ENCODE results near the gene SMIM21. TPM values are rescaled to one million over a fixed set of nuclear protein-coding genes. Genes with fewer than 3 reads are reported as not detected.

Gene SMIM21
- total RNA-seq, 1 donor from 2014 or later: not detected

GRCh38 chr18:75365254-75365629 lies 62.3 kb downstream of the SMIM21 start:
- Mint-ChIP-seq H3K4me1 (ENCODE audit: unreplicated experiment) (peaks cover 9% of the 10 kb centered on the region), H3K9me3 (no peaks in the 10 kb centered on the region), H3K27ac (no peak overlapping the region), H3K27me3 (no peaks in the 10 kb centered on the region), H3K36me3 (no peaks in the 10 kb centered on the region), H3K4me3 (no peak overlapping the region)
- TF ChIP-seq CTCF (conservative IDR thresholded peaks at IDR 0.05): no peak
- no peak for DNase-seq (ENCODE audit: extremely low spot score, unreplicated experiment)

DNA sequence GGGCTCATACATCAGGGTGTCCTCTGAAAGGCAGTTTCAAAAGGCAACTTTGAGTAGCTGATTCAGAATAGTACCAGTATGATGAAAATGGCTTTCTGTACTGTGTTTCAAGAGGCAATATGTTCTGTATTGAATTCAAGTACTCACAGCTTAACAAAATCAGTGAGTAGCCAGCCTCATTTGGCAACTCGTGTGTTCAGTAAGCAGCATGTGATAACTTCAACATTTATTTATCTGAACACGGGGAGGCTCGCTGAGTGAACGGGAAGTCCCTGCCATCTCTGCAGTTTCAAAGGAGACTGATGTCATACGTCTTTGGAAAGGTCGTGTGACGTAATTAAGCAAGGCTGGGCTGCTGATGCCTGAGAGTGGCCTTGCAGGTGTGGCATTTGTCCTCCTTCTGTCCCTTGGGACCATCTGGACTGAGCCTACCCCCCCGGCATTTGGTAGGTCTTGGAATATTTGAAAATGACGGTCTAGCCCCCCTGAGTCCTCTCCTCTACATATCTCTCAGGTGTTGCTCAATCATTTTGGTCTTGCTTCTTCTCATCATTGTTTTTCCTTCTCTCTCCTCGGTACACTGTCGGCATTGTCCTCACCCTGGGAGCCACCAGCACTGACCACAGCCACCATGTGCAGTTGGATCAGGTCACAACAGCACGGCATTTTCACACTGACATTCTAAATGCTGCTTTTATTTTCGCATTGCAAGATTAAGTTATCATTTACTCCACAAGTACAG lies 62.8 kb downstream of the SMIM21 start:
- Mint-ChIP-seq H3K27ac (no peak overlapping the region), H3K27me3 (peaks cover 1% of the 10 kb centered on the region), H3K36me3 (peaks cover under 1% of the 10 kb centered on the region), H3K4me1 (ENCODE audit: unreplicated experiment) (peaks cover 9% of the 10 kb centered on the region), H3K4me3 (no peak overlapping the region), H3K9me3 (peaks cover under 1% of the 10 kb centered on the region)
- no peak for DNase-seq (ENCODE audit: extremely low spot score, unreplicated experiment)
- TF ChIP-seq CTCF (conservative IDR thresholded peaks at IDR 0.05): no peak

GRCh38 chr18:75363446-75364225 lies 63.9 kb downstream of the SMIM21 start:
- Mint-ChIP-seq H3K27me3 (peaks cover 6% of the 10 kb centered on the region), H3K4me3 (no peak overlapping the region), H3K27ac (no peak overlapping the region), H3K4me1 (ENCODE audit: unreplicated experiment) (peaks cover 15% of the 10 kb centered on the region), H3K9me3 (peaks cover 6% of the 10 kb centered on the region), H3K36me3 (peaks cover 6% of the 10 kb centered on the region)
- TF ChIP-seq CTCF (conservative IDR thresholded peaks at IDR 0.05): no peak
- no peak for DNase-seq (ENCODE audit: extremely low spot score, unreplicated experiment)

DNA sequence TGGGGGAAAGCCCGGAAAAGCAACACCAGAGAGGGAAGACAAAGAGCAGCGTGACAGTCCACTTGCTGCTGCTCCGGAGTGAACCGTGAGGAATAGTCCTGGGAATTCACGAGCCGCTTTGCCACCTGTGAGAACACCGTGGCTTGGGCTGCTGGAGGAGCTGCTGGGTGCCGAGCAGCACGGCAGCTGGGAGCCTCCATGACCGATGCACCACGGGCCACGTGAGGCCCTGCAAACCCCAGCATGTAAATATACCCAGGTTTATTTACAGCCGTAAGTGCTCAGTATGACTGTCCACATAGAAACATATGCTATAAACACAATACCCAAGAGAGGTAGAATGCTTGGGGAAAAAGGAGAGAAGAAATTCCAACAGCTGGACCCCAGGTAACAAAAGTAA lies 65.1 kb downstream of the SMIM21 start:
- Mint-ChIP-seq H3K9me3 (peaks cover 9% of the 10 kb centered on the region), H3K36me3 (peaks cover 6% of the 10 kb centered on the region), H3K4me3 (no peak overlapping the region), H3K27ac (no peak overlapping the region), H3K4me1 (ENCODE audit: unreplicated experiment) (peaks cover 15% of the 10 kb centered on the region), H3K27me3 (peaks cover 6% of the 10 kb centered on the region)
- no peak for DNase-seq (ENCODE audit: extremely low spot score, unreplicated experiment)
- no peak for TF ChIP-seq CTCF (conservative IDR thresholded peaks at IDR 0.05)

GRCh38 chr18:75360941-75361340 lies 66.6 kb downstream of the SMIM21 start:
- Mint-ChIP-seq H3K36me3 (peaks cover 6% of the 10 kb centered on the region), H3K27ac (no peak overlapping the region), H3K9me3 (peaks cover 14% of the 10 kb centered on the region), H3K4me3 (no peak overlapping the region), H3K27me3 (peaks cover 6% of the 10 kb centered on the region), H3K4me1 (ENCODE audit: unreplicated experiment) (peaks cover 15% of the 10 kb centered on the region)
- TF ChIP-seq CTCF (conservative IDR thresholded peaks at IDR 0.05): no peak
- no peak for DNase-seq (ENCODE audit: extremely low spot score, unreplicated experiment)
